Ishikawa (cell line): ENCODE results near the gene SLC23A2.

Experiments
- EGR1 ChIP-seq: IDR thresholded peaks from 2 replicates; pipeline ENCODE4 v1.6.1; 2012
- EP300 ChIP-seq: IDR thresholded peaks from 2 replicates; pipeline ENCODE4 v1.6.1; 2012; ENCODE audit warnings: borderline replicate concordance
- FOXM1 ChIP-seq: IDR thresholded peaks from 2 replicates; pipeline ENCODE4 v1.6.1; 2012; ENCODE audit warnings: low read depth, borderline replicate concordance
- MAX ChIP-seq: IDR thresholded peaks from 2 replicates; pipeline ENCODE4 v1.6.1; 2012
- RAD21 ChIP-seq: IDR thresholded peaks from 2 replicates; pipeline ENCODE4 v1.6.1; 2012; ENCODE audit warnings: low read depth
- REST ChIP-seq: IDR thresholded peaks from 2 replicates; pipeline ENCODE4 v1.6.1; 2012; ENCODE audit warnings: low read depth, mild to moderate bottlenecking
- TCF12 ChIP-seq: IDR thresholded peaks from 2 replicates; pipeline ENCODE4 v1.6.1; 2012; ENCODE audit warnings: low read depth
- TEAD4 ChIP-seq: IDR thresholded peaks from 2 replicates; pipeline ENCODE4 v1.6.1; 2012
- USF1 ChIP-seq: IDR thresholded peaks from 2 replicates; pipeline ENCODE4 v1.6.1; 2012
- YY1 ChIP-seq: IDR thresholded peaks from 2 replicates; pipeline ENCODE4 v1.6.1; 2012; ENCODE audit warnings: low read depth
- ZBTB7A ChIP-seq: IDR thresholded peaks from 2 replicates; pipeline ENCODE4 v1.6.1; 2012; ENCODE audit warnings: low read depth

GRCh38 chr20:4805663-4806449 is 195.5 kb downstream of the SLC23A2 start:
- TF ChIP-seq EGR1 (no peak), TCF12 (no peak), ZBTB7A (no peak), MAX (no peak), RAD21 (no peak), YY1 (no peak), REST (no peak), TEAD4 (no peak), EP300 (no peak), FOXM1 (no peak), USF1 (no peak)
